Gastroesophageal sphincter (tissue), 3 donors: ENCODE data around the gene PBOV1.

Source experiments
- CTCF ChIP-seq, 4 experiments: fragments of 200-600 bp in 2 of 4; fragments of 450-650 bp in 2 of 4; sonication (generic) in 1 of 4; IDR thresholded peaks; one replicate each; pipeline ENCODE4 v1.5.1; 2017 to 2019; ENCODE audit warnings: antibody characterized with exemption in 4 of 4, mild to moderate bottlenecking in 2 of 4, moderate library complexity in 2 of 4
- POLR2AphosphoS5 ChIP-seq: sonication (generic); formaldehyde crosslinking; IDR thresholded peaks from one replicate; pipeline ENCODE4 v1.6.1; 2017; ENCODE audit warnings: antibody characterized with exemption

- TF ChIP-seq CTCF (IDR thresholded peaks at IDR 0.05) (no peak), POLR2AphosphoS5 (no peak)
Observed at GRCh38 chr6:138218449-138218848, at the start of gene PBOV1.
